ENCODE results near the gene ELL.

DNA sequence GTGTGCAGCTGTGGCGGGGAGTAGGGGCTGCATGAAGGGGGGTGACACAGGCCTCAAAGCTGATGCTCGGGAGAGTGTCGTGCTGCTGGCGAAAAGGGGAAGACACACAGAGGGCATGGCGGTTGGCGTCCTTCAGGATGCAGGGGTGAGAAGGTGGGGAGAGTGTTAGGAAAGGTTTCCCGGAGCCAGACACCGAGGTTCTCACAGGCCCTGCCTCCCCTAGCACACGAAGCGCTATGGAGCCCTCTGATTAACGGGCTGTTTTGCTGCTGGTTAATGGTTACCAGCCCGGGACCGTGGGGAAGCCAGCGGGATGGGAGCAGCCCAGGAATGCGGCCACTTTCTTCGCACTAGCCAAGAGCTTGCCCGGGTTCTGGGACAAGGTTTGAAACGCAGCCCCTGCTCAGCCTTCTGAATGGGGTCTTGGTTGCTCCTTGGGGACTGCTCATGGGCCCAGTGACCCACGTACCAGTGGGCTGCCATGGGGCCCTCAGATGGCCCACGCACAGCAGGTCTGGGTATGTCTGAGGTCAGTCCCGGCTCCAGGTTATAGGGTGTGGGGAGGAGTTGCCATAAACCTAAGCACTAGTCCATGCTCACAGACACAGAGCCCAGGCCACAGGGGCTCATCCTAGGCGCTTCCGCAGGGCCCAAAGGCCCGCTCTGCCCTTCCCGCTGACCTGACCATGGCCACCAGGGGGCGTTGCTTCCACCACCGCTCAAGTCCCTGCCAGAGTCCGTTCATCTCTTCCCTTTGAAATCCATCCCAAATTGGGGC, 52.6 kb downstream of the ELL start:
- TF ChIP-seq, protein P1, sequence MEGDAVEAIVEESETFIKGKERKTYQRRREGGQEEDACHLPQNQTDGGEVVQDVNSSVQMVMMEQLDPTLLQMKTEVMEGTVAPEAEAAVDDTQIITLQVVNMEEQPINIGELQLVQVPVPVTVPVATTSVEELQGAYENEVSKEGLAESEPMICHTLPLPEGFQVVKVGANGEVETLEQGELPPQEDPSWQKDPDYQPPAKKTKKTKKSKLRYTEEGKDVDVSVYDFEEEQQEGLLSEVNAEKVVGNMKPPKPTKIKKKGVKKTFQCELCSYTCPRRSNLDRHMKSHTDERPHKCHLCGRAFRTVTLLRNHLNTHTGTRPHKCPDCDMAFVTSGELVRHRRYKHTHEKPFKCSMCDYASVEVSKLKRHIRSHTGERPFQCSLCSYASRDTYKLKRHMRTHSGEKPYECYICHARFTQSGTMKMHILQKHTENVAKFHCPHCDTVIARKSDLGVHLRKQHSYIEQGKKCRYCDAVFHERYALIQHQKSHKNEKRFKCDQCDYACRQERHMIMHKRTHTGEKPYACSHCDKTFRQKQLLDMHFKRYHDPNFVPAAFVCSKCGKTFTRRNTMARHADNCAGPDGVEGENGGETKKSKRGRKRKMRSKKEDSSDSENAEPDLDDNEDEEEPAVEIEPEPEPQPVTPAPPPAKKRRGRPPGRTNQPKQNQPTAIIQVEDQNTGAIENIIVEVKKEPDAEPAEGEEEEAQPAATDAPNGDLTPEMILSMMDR (conservative IDR thresholded peaks at IDR 0.05; ENCODE audit: low read depth, low read length): peak; percentile 87
- no peak for TF ChIP-seq EZH2phosphoT487 (IDR thresholded peaks at IDR 0.05; ENCODE audit: borderline replicate concordance, low read length)

Data from PC-3 (cell line).